Motor neuron (in vitro differentiated cells): ENCODE data around the gene ENTHD1. TPM values are rescaled to one million over a fixed set of nuclear protein-coding genes. Genes with fewer than 3 reads are reported as not detected.

ENCODE experiments used
- ATAC-seq, 8 experiments: fragments of 200-7000 bp; cut with Tn5 transposase; replicated peaks in 6 of 8; 2 replicates each; pipeline ENCODE4 v1.8.0; 2021; ENCODE audit warnings: mild to moderate bottlenecking in 8 of 8, moderate library complexity in 8 of 8
- H3K27ac ChIP-seq, 2 donors: fragments of 250-450 bp; sonication (Bioruptor Pico); 2 replicates each; pipeline ENCODE4 v1.9.0; 2021; ENCODE audit warnings: antibody characterized with exemption in 2 of 2, mild to moderate bottlenecking in 2 of 2, moderate library complexity in 1 of 2
- H3K4me1 ChIP-seq, 2 donors: fragments of 250-450 bp; sonication (Bioruptor Pico); replicated peaks in 1 of 2; 2 replicates each; pipeline ENCODE4 v1.6.1; 2021; ENCODE audit warnings: antibody characterized with exemption in 2 of 2, mild to moderate bottlenecking in 2 of 2, moderate library complexity in 1 of 2
- H3K4me3 ChIP-seq, 5 donors: fragments of 250-450 bp; sonication (Bioruptor Pico); 2 replicates each; pipeline ENCODE4 v1.9.0; 2021; ENCODE audit warnings: antibody characterized with exemption in 5 of 5, mild to moderate bottlenecking in 5 of 5, moderate library complexity in 4 of 5
- WGBS, 10 experiments: fragments of 450-650 bp; shearing (Covaris generic); methylation state at CpG; one replicate each; pipeline ENCODE4 v1.0.0; 2022; 5-methylcytosine and 5-hydroxymethylcytosine counted together
- in situ Hi-C, 9 experiments: fragments of 400-800 bp; cut with MboI; loops; one replicate each; pipeline ENCODE4 v1.15.0; 2021; ENCODE audit warnings: low sequenced_read_pairs in 9 of 9, low pct_unique_long_range_greater_than_20kb in 2 of 9; ENCODE audit not compliant: unreplicated experiment in 9 of 9
- total RNA-seq, 8 experiments: library from RNA; unstranded; fragments of 300-600 nt; gene quantifications; 2 replicates each; pipeline versions ENCODE4 v1.2.3 to v1.2.4, GENCODE V29; 2022

The ENTHD1 gene
- total RNA-seq, 8 experiments from 2014 or later, result 0.04 to 0.38 TPM; not detected in 6

GRCh38 chr22:39773976-39774539 lies 119.5 kb downstream of the ENTHD1 start:
- Histone ChIP-seq H3K4me3 (no peak overlapping the region), H3K4me1 (no peaks in the 10 kb centered on the region), H3K27ac (no peak overlapping the region)
- in situ Hi-C loops, result no loop called here
- ATAC-seq, result no peak
- 4 to 67% (median 25%) methylated on average over 1 to 4 of the region's 4 CpGs; no CpG with 5 or more reads in 2 of the 10 experiments for WGBS, 10 experiments

GRCh38 chr22:39773503-39773902 lies 120.1 kb downstream of the ENTHD1 start:
- no peak for ATAC-seq
- Histone ChIP-seq H3K4me3 (no peak overlapping the region), H3K4me1 (no peaks in the 10 kb centered on the region), H3K27ac (no peak overlapping the region)
- in situ Hi-C loops, result no loop called here

GRCh38 chr22:39771486-39771885 lies 122.1 kb downstream of the ENTHD1 start:
- no peaks in the 10 kb centered on the region for H3K4me1 ChIP-seq
- in situ Hi-C loops, result no loop called here
- 27 to 100% (median 64%) methylated on average over 1 to 2 of the region's 2 CpGs for WGBS, 10 experiments
- H3K27ac ChIP-seq, result no peak overlapping the region
- no peak for ATAC-seq
- H3K4me3 ChIP-seq, result no peak overlapping the region

GRCh38 chr22:39765661-39766060 lies 127.9 kb downstream of the ENTHD1 start:
- in situ Hi-C loops, result no loop called here
- H3K4me1 ChIP-seq, result no peaks in the 10 kb centered on the region
- no peak overlapping the region for H3K4me3 ChIP-seq
- no peak overlapping the region for H3K27ac ChIP-seq
- 11 to 100% (median 74%) methylated on average over 1 to 2 of the region's 2 CpGs for WGBS, 10 experiments
- no peak for ATAC-seq

GRCh38 chr22:39765046-39765445 lies 128.5 kb downstream of the ENTHD1 start:
- Histone ChIP-seq H3K4me3 (no peak overlapping the region), H3K27ac (no peak overlapping the region), H3K4me1 (no peaks in the 10 kb centered on the region)
- in situ Hi-C loops, result no loop called here
- 10 to 79% (median 53%) methylated on average over 1 to 3 of the region's 3 CpGs; no CpG with 5 or more reads in 2 of the 10 experiments for WGBS, 10 experiments
- ATAC-seq, result no peak

- ATAC-seq, result no peak
Measured at GRCh38 chr22:39763276-39763675, 130.3 kb downstream of the ENTHD1 start.

GRCh38 chr22:39750759-39751158 lies 142.8 kb downstream of the ENTHD1 start:
- no peak for ATAC-seq
- H3K4me1 ChIP-seq, result no peaks in the 10 kb centered on the region
- H3K4me3 ChIP-seq, result no peak overlapping the region
- no peak overlapping the region for H3K27ac ChIP-seq
- whole genome bisulfite sequencing, 10 experiments, result 10 to 80% (median 47%) methylated on average over 2 of the region's 2 CpGs; no CpG with 5 or more reads in 4 of the 10 experiments
- in situ Hi-C loops, result no loop called here

More at GRCh38 chr22:39763276-39763675, 130.3 kb downstream of the ENTHD1 start:
- Histone ChIP-seq H3K27ac (no peak overlapping the region), H3K4me3 (no peak overlapping the region), H3K4me1 (no peaks in the 10 kb centered on the region)
- in situ Hi-C loops, result no loop called here
- 0 to 90% (median 80%) methylated on average over 1 to 4 of the region's 4 CpGs; no CpG with 5 or more reads in 3 of the 10 experiments for WGBS, 10 experiments

GRCh38 chr22:39748877-39749276 lies 144.7 kb downstream of the ENTHD1 start:
- H3K27ac ChIP-seq, result no peak overlapping the region
- 0 to 100% (median 85%) methylated on average over 1 to 3 of the region's 3 CpGs; no CpG with 5 or more reads in 1 of the 10 experiments for WGBS, 10 experiments
- in situ Hi-C loops, result no loop called here
- peak in 1 of 8 experiments; percentile 32 for ATAC-seq
- H3K4me1 ChIP-seq, result no peaks in the 10 kb centered on the region
- H3K4me3 ChIP-seq, result no peak overlapping the region

GRCh38 chr22:39746600-39747262 lies 146.8 kb downstream of the ENTHD1 start:
- in situ Hi-C loops, result no loop called here
- ATAC-seq, result no peak
- H3K4me1 ChIP-seq, result no peaks in the 10 kb centered on the region
- WGBS, 10 experiments, result 0 to 91% (median 72%) methylated on average over 1 to 3 of the region's 3 CpGs; no CpG with 5 or more reads in 3 of the 10 experiments
- no peak overlapping the region for H3K27ac ChIP-seq
- no peak overlapping the region for H3K4me3 ChIP-seq

- H3K4me3 ChIP-seq, result no peak overlapping the region
- H3K4me1 ChIP-seq, result no peaks in the 10 kb centered on the region
- in situ Hi-C loops, result no loop called here
- no peak for ATAC-seq
- H3K27ac ChIP-seq, result no peak overlapping the region
- 0 to 96% (median 54%) methylated on average over 1 to 2 of the region's 2 CpGs for WGBS, 10 experiments
Measured at GRCh38 chr22:39745789-39746188, 147.8 kb downstream of the ENTHD1 start.

- Histone ChIP-seq H3K4me1 (no peaks in the 10 kb centered on the region), H3K4me3 (no peak overlapping the region), H3K27ac (no peak overlapping the region)
- in situ Hi-C loops, result no loop called here
- ATAC-seq, result no peak
Measured at GRCh38 chr22:39744353-39744752, 149.2 kb downstream of the ENTHD1 start.

- in situ Hi-C loops, result no loop called here
- WGBS, 10 experiments, result 40 to 100% (median 73%) methylated on average over 1 of the region's 1 CpG; no CpG with 5 or more reads in 1 of the 10 experiments
- Histone ChIP-seq H3K4me3 (no peak overlapping the region), H3K27ac (no peak overlapping the region), H3K4me1 (no peaks in the 10 kb centered on the region)
- ATAC-seq, result no peak
Measured at GRCh38 chr22:39743935-39744334, 149.6 kb downstream of the ENTHD1 start.

- 10 to 97% (median 82%) methylated on average over 2 to 4 of the region's 4 CpGs for WGBS, 10 experiments
- H3K4me3 ChIP-seq, result no peak overlapping the region
- H3K27ac ChIP-seq, result no peak overlapping the region
- H3K4me1 ChIP-seq, result peaks cover 0 to 2% of the 10 kb centered on the region in 2 donors
- no peak for ATAC-seq
- in situ Hi-C loops, result no loop called here
Measured at GRCh38 chr22:39739338-39740027, 154.1 kb downstream of the ENTHD1 start.
